Large intestine (tissue), 3 donors: Measurements from ENCODE around the gene ASB14. TPM values are rescaled to one million over a fixed set of nuclear protein-coding genes. Genes with fewer than 3 reads are reported as not detected.
A peak's percentile ranks its signal among the peaks of the same experiment; 100 is the strongest.

Experiments
- DNase-seq, 2 donors: peaks; one replicate each; pipeline versions ENCODE4 v3.0.0 to v3.0.0-alpha.2; 2013
- H3K27ac ChIP-seq: one replicate; pipeline ENCODE4 v1.5.1; 2013; ENCODE audit warnings: low read length
- H3K27me3 ChIP-seq: 2 replicates; pipeline ENCODE4 v1.6.1; 2013; ENCODE audit warnings: low read length; ENCODE audit not compliant: control insufficient read depth, insufficient read depth
- H3K36me3 ChIP-seq: 2 replicates; pipeline ENCODE4 v1.6.1; 2013; ENCODE audit warnings: low read length; ENCODE audit not compliant: control insufficient read depth, insufficient read depth
- H3K4me1 ChIP-seq: one replicate; pipeline ENCODE4 v1.6.1; 2013; ENCODE audit warnings: low read length; ENCODE audit not compliant: control insufficient read depth, insufficient read depth
- H3K4me3 ChIP-seq: one replicate; pipeline ENCODE4 v1.5.1; 2013; ENCODE audit warnings: low read length
- H3K9me3 ChIP-seq: one replicate; pipeline ENCODE4 v1.6.1; 2013; ENCODE audit warnings: mild to moderate bottlenecking, low read depth, low read length, moderate library complexity; ENCODE audit not compliant: control insufficient read depth
- WGBS: methylation state at CpG from one replicate; pipeline ENCODE4 v1.1.5; 2013; ENCODE audit warnings: low lambda C conversion rate; ENCODE audit not compliant: insufficient coverage; 5-methylcytosine and 5-hydroxymethylcytosine counted together
- polyA plus RNA-seq: library from polyadenylated mRNA; unstranded; fragments of 120-200 nt; gene quantifications from one replicate; pipeline ENCODE4 v1.2.1, GENCODE V29; 2013

Gene ASB14
- polyA plus RNA-seq, 1 donor = 0.78 TPM

DNA sequence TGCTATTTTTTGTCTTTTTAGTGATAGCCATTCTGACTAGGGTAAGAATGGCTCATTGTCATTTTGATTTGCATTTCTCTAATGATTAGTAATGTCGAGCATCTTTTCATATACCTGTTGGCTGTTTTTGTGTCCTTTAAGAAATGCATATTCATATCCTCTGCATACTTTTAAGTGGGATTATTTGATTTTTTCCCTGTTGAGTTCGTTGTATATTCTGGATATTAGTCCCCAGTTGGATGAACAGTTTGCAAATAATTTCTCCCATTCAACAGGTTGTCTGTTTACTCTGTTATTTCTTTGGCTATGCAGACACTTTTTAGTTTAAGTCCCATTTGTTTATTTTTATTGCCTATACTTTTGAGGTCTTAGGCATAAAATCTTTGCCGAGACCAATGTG is 30.6 kb downstream of the ASB14 start:
- Histone ChIP-seq H3K4me1 (no peaks in the 10 kb centered on the region), H3K9me3 (no peaks in the 10 kb centered on the region), H3K27me3 (no peaks in the 10 kb centered on the region), H3K27ac (no peak overlapping the region), H3K36me3 (peaks cover 58% of the 10 kb centered on the region), H3K4me3 (no peak overlapping the region)
- DNase-seq = no peak
- WGBS = 100% methylated on average over 1 of the region's 3 CpGs

DNA sequence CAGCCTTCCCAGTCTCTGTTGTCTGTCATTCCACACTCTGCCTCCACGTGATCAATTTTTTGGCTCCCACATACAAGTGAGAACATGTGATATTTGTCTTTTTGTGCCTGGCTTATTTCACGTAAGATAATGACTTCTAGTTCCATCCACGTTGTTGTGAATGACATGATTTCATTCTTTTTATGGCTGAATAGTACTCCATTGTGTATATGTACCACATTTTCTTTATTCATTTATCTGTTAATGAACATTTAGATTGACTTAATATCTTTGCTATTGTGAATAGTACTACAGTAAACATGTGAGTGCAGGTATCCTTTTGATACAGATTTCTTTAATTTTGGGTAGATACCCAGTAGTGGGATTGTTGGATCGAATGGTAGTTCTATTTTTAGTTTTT is 31.4 kb downstream of the ASB14 start:
- no peak for DNase-seq
- no peaks in the 10 kb centered on the region for H3K27me3 ChIP-seq
- H3K36me3 ChIP-seq = peaks cover 55% of the 10 kb centered on the region
- H3K4me1 ChIP-seq = no peaks in the 10 kb centered on the region
- WGBS = 100% methylated on average over 3 of the region's 4 CpGs
- no peak overlapping the region for H3K27ac ChIP-seq
- H3K4me3 ChIP-seq = no peak overlapping the region
- no peaks in the 10 kb centered on the region for H3K9me3 ChIP-seq

DNA sequence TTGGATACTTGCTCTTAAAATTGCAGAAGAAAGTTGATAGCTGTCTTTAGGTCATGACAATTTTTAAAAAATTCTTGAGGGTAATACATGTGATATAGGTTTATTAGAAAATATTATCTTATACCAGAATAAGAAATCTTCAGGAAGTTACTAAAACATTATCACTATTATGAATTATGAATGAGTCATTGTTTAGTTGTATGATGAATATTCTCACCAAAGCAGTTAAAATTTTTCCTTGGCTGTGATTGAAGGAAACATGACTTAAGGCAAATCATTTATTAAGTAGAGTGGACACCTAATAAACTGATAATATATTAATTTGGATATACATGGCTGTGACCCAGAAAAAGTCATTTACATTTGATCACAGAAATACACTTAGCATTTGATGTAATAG is 34.8 kb downstream of the ASB14 start:
- no peaks in the 10 kb centered on the region for H3K9me3 ChIP-seq
- no peaks in the 10 kb centered on the region for H3K27me3 ChIP-seq
- no peak overlapping the region for H3K4me3 ChIP-seq
- no peak overlapping the region for H3K27ac ChIP-seq
- no peaks in the 10 kb centered on the region for H3K4me1 ChIP-seq
- DNase-seq = no peak
- H3K36me3 ChIP-seq = peaks cover 51% of the 10 kb centered on the region

DNA sequence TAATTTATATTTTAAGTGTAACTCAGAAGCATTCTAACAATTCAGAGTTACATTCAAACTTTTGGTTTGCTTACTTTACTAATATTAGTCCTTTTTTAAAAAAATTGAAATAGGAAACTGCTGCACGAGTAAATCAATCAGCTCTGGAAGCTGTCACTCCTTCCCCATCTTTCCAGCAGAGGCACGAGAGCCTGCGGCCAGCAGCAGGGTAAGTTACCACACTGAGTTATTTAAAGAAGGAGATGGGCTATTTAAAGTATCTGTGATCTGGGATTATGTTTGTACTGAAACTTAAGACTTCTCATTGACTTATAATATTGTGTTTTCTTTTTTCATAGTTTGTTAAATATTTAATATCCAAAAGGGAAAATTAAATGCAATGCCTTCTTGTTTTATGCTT is 35.6 kb downstream of the ASB14 start:
- Histone ChIP-seq H3K9me3 (no peaks in the 10 kb centered on the region), H3K27ac (no peak overlapping the region), H3K4me3 (no peak overlapping the region), H3K4me1 (no peaks in the 10 kb centered on the region), H3K36me3 (peaks cover 51% of the 10 kb centered on the region), H3K27me3 (no peaks in the 10 kb centered on the region)
- 100% methylated on average over 1 of the region's 3 CpGs for WGBS
- no peak for DNase-seq

DNA sequence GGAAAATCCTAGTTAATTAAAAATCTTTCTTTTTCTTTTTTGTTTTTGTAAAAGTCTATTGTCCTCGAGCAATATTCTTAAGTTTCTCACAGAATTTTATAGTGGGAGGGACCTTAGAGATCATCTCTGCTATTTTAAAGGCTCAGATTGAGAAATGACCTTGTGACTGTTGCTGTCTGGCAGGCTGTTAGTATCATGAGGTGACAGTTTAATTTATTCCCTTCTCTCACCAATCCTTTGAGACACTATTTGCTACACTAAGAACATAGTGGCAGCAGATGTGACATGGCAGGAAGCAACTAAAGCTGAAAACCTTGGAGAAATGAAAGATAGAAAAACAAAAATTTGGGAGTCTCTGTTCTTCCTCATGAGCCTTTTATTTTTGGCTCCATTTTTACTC is 40.1 kb downstream of the ASB14 start:
- no CpG with 5 or more reads among the region's 1 CpG for WGBS
- no peaks in the 10 kb centered on the region for H3K27me3 ChIP-seq
- peaks cover 40% of the 10 kb centered on the region for H3K36me3 ChIP-seq
- H3K9me3 ChIP-seq = no peaks in the 10 kb centered on the region
- no peaks in the 10 kb centered on the region for H3K4me1 ChIP-seq
- H3K27ac ChIP-seq = no peak overlapping the region
- no peak overlapping the region for H3K4me3 ChIP-seq
- no peak for DNase-seq

DNA sequence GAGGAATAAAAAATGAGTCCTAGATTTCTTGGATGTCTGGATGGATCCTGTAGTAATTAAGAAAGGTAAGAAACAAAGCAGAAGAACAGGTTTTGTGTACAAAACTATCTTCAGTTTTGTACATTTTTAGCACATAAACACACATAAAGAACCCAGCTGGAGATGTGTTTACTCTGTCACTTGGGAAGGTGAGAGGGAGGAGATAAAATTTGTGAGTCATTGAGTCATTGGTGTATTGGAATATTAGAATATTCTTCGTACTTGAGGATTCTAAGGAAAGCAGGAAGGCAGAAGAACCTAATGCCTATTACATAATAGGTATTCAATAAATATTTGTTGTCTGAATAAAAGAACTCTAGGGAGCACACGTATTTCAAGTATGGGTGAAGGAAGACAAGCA is 47.5 kb downstream of the ASB14 start:
- WGBS = 92% methylated on average over 2 of the region's 2 CpGs
- Histone ChIP-seq H3K27me3 (no peaks in the 10 kb centered on the region), H3K4me3 (no peak overlapping the region), H3K36me3 (peaks cover 59% of the 10 kb centered on the region), H3K9me3 (no peaks in the 10 kb centered on the region), H3K27ac (no peak overlapping the region), H3K4me1 (no peaks in the 10 kb centered on the region)
- DNase-seq = no peak

DNA sequence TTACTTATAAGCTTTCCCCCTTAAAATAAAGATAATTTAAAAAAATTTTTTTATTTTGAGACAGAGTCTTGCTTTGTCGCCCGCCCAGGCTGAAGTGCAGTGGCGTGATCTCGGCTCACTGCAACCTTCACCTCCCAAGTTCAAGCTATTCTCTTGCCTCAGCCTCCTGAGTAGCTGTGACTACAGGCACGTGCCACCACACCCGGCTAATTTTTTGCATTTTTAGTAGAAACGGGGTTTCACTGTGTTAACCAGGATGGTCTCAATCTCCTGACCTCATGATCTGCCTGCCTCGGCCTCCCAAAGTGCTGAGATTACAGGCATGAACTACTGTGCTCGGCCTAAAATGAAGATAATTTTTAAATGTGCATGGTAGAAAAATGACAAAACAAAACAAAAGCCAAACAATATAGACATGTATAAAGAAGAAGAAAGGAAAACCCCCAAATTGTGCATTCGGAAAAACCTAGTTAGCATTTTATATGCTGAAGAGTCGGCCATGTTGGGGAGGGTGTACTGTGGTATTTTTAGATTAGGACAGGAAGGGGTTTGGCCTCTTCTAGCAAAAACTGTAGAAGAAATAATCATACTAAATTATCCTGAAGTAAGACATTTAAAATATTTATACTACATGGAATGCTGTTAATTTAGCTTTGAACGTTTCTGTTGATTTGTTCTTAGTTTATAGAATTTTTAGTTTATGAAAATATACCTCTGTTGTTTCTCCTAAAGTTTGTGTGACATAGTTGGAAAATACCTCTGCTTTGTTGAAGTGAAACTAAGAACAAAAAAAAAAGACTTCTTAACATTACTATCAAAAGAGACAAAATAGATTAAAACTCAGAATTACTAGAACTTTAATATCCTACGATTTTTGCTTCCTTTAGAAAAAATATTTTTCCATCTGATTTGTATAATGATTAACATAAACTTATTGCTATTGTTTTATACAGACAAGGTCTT is 57.6 kb downstream of the ASB14 start:
- Histone ChIP-seq H3K27me3 (no peaks in the 10 kb centered on the region), H3K36me3 (peaks cover 11% of the 10 kb centered on the region), H3K4me3 (no peak overlapping the region), H3K4me1 (no peaks in the 10 kb centered on the region), H3K9me3 (no peaks in the 10 kb centered on the region), H3K27ac (no peak overlapping the region)
- 74% methylated on average over 3 of the region's 13 CpGs for WGBS
- no peak for DNase-seq

DNA sequence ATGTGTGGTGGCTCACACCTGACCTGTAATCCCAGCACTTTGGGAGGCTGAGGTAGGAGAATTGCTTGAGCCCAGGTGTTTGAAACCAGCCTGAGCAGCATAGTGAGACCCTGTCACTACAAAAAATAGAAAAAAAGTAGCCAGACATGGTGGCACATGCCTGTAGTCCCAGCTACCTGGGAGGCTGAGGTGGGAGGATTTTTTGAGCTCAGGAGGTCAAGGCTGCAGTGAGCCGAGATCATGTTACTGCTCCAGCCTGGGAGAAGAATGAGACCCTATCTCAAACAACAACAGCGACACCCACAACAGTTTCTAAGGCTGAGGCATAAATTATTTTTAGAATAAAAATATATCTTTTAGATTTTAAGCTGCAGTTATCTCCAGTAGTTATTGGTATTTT is 58.7 kb downstream of the ASB14 start:
- DNase-seq = no peak
- no CpG with 5 or more reads among the region's 2 CpGs for WGBS
- H3K27me3 ChIP-seq = no peaks in the 10 kb centered on the region
- peaks cover 6% of the 10 kb centered on the region for H3K36me3 ChIP-seq
- H3K9me3 ChIP-seq = no peaks in the 10 kb centered on the region
- no peak overlapping the region for H3K4me3 ChIP-seq
- no peak overlapping the region for H3K27ac ChIP-seq
- no peaks in the 10 kb centered on the region for H3K4me1 ChIP-seq

DNA sequence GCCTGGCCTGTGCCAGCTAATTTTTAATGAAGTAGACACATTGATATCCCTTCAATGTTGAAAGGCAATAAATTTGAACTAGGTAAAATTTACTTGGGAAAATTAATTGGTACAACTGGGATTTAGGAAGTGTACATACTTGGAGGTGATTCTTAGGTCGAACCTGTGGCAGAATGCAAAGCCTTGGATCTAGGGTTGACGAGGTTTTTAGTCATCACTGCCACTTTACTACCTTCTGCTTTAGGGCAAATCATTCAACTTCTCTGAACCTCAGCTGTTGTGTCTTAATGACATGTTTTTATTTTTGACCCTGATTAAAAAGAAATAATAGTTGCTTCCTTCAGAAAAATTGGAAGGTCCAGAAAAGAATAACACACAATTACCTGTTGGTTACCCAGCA is 62.5 kb downstream of the ASB14 start:
- H3K27me3 ChIP-seq = no peaks in the 10 kb centered on the region
- H3K4me3 ChIP-seq = no peak overlapping the region
- no peaks in the 10 kb centered on the region for H3K36me3 ChIP-seq
- peaks cover 3% of the 10 kb centered on the region for H3K4me1 ChIP-seq
- H3K27ac ChIP-seq = peak overlapping the region; percentile 87
- H3K9me3 ChIP-seq = no peaks in the 10 kb centered on the region
- DNase-seq = no peak
- WGBS = 83% methylated on average over 2 of the region's 2 CpGs

DNA sequence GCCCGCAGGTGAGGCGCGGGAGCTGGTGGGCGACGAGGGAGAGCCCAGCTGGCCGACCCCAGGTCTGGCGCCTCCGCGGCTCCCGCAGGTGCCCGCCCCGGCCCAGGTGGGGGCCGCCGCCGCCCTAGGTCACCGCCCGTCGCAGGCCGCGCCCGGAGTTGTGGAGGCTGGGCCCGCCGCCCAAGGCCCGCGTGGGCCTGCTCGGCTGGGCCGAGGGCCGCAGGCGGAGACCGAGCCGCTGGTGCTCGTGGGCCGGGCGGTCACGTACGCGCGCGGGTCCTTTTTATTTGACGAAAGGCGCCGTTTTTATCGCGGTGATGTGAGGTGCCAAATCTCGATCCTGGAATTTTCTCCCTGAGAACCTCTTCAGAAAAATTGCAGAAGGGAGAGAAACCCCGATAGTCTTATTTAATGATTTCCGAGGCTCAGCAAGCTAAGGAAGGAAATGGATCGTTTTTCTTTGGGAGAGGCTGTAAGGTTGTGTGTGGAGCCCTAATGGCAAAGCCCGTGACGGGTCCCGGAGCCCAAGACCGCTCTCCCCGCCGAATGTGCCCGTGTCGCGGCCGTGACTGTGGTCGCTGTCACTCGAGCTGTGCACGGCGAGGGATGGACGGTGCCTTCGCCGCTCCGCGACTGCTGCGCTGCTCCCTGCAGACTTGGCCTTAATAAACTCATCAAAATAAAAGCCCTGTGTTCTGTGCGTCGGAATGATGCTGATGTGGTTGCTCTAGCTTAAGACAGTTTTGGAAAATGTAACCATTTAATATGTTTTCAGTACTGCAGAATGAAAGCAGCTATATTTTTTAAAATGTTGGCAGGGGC is 64.3 kb downstream of the ASB14 start:
- WGBS = no CpG with 5 or more reads among the region's 70 CpGs
- DNase-seq = peak; percentile 35 to 72
- Histone ChIP-seq H3K27ac (peak overlapping the region; percentile 87), H3K36me3 (no peaks in the 10 kb centered on the region), H3K4me3 (peak overlapping the region; percentile 77), H3K27me3 (no peaks in the 10 kb centered on the region), H3K9me3 (no peaks in the 10 kb centered on the region), H3K4me1 (peaks cover 3% of the 10 kb centered on the region)
